ENCODE results near the gene HHIPL1. TPM values are rescaled to one million over a fixed set of nuclear protein-coding genes. Genes with fewer than 3 reads are reported as not detected.

Gene HHIPL1
- total and polyA plus RNA-seq, 2 experiments from 2014 or later, result 0.83 to 1.4 TPM

- no peak for TF ChIP-seq EZH2phosphoT487 (IDR thresholded peaks at IDR 0.05; ENCODE audit: low read depth, severe bottlenecking, unreplicated experiment)
- TF ChIP-seq, protein P1, sequence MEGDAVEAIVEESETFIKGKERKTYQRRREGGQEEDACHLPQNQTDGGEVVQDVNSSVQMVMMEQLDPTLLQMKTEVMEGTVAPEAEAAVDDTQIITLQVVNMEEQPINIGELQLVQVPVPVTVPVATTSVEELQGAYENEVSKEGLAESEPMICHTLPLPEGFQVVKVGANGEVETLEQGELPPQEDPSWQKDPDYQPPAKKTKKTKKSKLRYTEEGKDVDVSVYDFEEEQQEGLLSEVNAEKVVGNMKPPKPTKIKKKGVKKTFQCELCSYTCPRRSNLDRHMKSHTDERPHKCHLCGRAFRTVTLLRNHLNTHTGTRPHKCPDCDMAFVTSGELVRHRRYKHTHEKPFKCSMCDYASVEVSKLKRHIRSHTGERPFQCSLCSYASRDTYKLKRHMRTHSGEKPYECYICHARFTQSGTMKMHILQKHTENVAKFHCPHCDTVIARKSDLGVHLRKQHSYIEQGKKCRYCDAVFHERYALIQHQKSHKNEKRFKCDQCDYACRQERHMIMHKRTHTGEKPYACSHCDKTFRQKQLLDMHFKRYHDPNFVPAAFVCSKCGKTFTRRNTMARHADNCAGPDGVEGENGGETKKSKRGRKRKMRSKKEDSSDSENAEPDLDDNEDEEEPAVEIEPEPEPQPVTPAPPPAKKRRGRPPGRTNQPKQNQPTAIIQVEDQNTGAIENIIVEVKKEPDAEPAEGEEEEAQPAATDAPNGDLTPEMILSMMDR (IDR thresholded peaks at IDR 0.05; ENCODE audit: poor library complexity), result no peak
- no peak for TF ChIP-seq EZH2 (IDR thresholded peaks at IDR 0.05; ENCODE audit: borderline replicate concordance)
- peaks cover 6% of the 10 kb centered on the region for H3K4me1 ChIP-seq (ENCODE audit: insufficient read depth)
- WGBS (ENCODE audit: low lambda C conversion rate, missing lambda C conversion rate), result 93% methylated on average over 5 of the region's 5 CpGs
- H3K79me2 ChIP-seq, result no peaks in the 10 kb centered on the region
- H4K20me1 ChIP-seq (ENCODE audit: insufficient read depth, poor library complexity, severe bottlenecking), result no peaks in the 10 kb centered on the region
- H3K4me2 ChIP-seq, result no peak overlapping the region
- no peak for DNase-seq (ENCODE audit: low spot score)
- no peak overlapping the region for H3K4me3 ChIP-seq
- H2AFZ ChIP-seq, result no peak overlapping the region
- H3K36me3 ChIP-seq (replicated peaks; ENCODE audit: insufficient read depth, low read depth), result no peaks in the 10 kb centered on the region
- H3K9me3 ChIP-seq (ENCODE audit: low read depth), result no peaks in the 10 kb centered on the region
- no peak overlapping the region for H3K27ac ChIP-seq
- H3K9me2 ChIP-seq (replicated peaks; ENCODE audit: insufficient read depth), result no peaks in the 10 kb centered on the region
- peaks cover 11% of the 10 kb centered on the region for H3K27me3 ChIP-seq
Observed at GRCh38 chr14:99656171-99656570, 11.2 kb downstream of the HHIPL1 start.

DNA sequence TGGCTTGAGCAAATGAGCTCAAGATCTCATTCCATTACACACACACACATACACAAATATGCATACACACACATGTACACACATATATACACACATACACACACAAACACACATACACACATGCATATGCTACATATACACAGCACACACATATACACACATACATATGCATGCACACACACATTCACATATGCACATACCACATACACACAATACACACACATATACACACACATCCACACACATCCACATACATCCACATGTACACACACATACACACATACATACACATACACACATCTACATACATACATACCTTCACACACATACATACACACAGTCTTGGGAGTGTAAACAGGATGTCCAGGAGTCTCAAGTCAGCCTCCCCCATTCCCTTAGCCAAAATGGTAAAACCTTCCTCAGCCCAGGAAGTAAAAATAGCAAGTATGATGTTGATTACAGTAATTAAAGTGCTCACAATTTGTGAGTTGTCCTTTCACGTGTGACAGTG is 12.8 kb downstream of the HHIPL1 start:
- H2AFZ ChIP-seq, result no peak overlapping the region
- H3K36me3 ChIP-seq (replicated peaks; ENCODE audit: insufficient read depth, low read depth), result no peaks in the 10 kb centered on the region
- H3K4me1 ChIP-seq (ENCODE audit: insufficient read depth), result peaks cover 6% of the 10 kb centered on the region
- no peak for DNase-seq (ENCODE audit: low spot score)
- no peak for TF ChIP-seq EZH2 (IDR thresholded peaks at IDR 0.05; ENCODE audit: borderline replicate concordance)
- TF ChIP-seq, protein P1 (IDR thresholded peaks at IDR 0.05; ENCODE audit: poor library complexity), result no peak
- TF ChIP-seq EZH2phosphoT487 (IDR thresholded peaks at IDR 0.05; ENCODE audit: low read depth, severe bottlenecking, unreplicated experiment), result no peak
- H3K9me3 ChIP-seq (ENCODE audit: low read depth), result no peaks in the 10 kb centered on the region
- no peaks in the 10 kb centered on the region for H3K79me2 ChIP-seq
- H3K27ac ChIP-seq, result no peak overlapping the region
- H3K4me2 ChIP-seq, result no peak overlapping the region
- no peaks in the 10 kb centered on the region for H4K20me1 ChIP-seq (ENCODE audit: insufficient read depth, poor library complexity, severe bottlenecking)
- WGBS (ENCODE audit: low lambda C conversion rate, missing lambda C conversion rate), result 69% methylated on average over 1 of the region's 1 CpG
- no peaks in the 10 kb centered on the region for H3K9me2 ChIP-seq (replicated peaks; ENCODE audit: insufficient read depth)
- peaks cover 11% of the 10 kb centered on the region for H3K27me3 ChIP-seq
- no peak overlapping the region for H3K4me3 ChIP-seq

DNA sequence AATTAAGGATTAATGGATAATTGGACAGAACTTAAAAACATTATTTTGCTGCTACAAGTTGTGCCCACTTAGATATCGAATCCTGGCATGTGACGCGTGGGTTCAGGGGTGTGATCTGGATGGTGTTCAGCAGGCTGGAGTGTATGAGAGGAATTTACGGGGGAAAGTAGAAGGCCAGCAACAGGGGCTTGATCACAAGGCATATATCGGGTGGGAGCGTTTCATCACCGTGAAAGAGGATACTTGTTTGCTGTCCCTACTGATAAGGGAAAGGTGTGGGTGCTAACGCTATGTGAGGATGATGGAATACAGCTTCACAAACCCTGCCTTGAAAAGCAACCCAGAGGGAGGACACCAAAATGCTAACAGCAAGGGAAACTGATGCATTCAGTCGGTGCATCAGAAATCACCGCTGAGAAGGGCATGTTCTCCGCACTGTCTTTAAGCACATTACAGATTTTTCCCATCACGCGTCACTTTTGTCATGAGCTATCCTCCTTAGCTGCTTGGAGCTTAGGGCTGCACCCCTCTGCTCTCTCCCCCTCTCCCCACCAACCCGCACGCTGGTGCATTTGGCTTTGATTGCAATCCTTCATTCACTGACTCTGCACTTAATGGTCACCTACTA is 13.4 kb downstream of the HHIPL1 start:
- TF ChIP-seq, protein P1 (IDR thresholded peaks at IDR 0.05; ENCODE audit: poor library complexity), result no peak
- Histone ChIP-seq H3K9me3 (ENCODE audit: low read depth) (no peaks in the 10 kb centered on the region), H3K4me1 (ENCODE audit: insufficient read depth) (peaks cover 6% of the 10 kb centered on the region), H2AFZ (no peak overlapping the region), H3K9me2 (replicated peaks; ENCODE audit: insufficient read depth) (no peaks in the 10 kb centered on the region), H3K4me2 (no peak overlapping the region), H3K27me3 (peaks cover 11% of the 10 kb centered on the region), H4K20me1 (ENCODE audit: insufficient read depth, poor library complexity, severe bottlenecking) (no peaks in the 10 kb centered on the region), H3K36me3 (replicated peaks; ENCODE audit: insufficient read depth, low read depth) (no peaks in the 10 kb centered on the region), H3K27ac (no peak overlapping the region), H3K4me3 (no peak overlapping the region), H3K79me2 (no peaks in the 10 kb centered on the region)
- no peak for DNase-seq (ENCODE audit: low spot score)
- 61% methylated on average over 15 of the region's 15 CpGs for WGBS (ENCODE audit: low lambda C conversion rate, missing lambda C conversion rate)
